Dermis blood vessel endothelial cell (primary cell): ENCODE measurements around the gene CGREF1. TPM values are rescaled to one million over a fixed set of nuclear protein-coding genes. Genes with fewer than 3 reads are reported as not detected.
"Not testable (repeated sequence)": the region's sequence is repeated elsewhere in the genome, so short reads cannot be mapped to it uniquely, and the experiment has no call there.

ENCODE experiments used
- DNase-seq: peaks from one replicate; pipeline ENCODE4 v3.0.0; 2010
- total RNA-seq: library from RNA; depleted of rRNA; stranded (reverse); fragments of >200 nt; gene quantifications from 2 replicates; pipeline ENCODE4 v1.2.3, GENCODE V29; 2014

Gene CGREF1
- total RNA-seq, 1 donor from 2014 or later = 4.8 TPM

- peak; percentile 22 for DNase-seq
Observed at GRCh38 chr2:27086724-27087593, 32.0 kb downstream of the CGREF1 start, which contains the start of gene KHK. Gene KHK (plus strand): TSS chr2:27086772. CDS start chr2:27087260, 488 bp downstream.

GRCh38 chr2:27086090-27086723 is 32.7 kb downstream of the CGREF1 start:
- peak; percentile 95 for DNase-seq

- DNase-seq = peak; percentile 81
Observed at GRCh38 chr2:27085673-27086089, 33.2 kb downstream of the CGREF1 start.

GRCh38 chr2:27085062-27085672 is 33.8 kb downstream of the CGREF1 start:
- DNase-seq = no peak

- DNase-seq = no peak
Observed at GRCh38 chr2:27084297-27085061, 34.4 kb downstream of the CGREF1 start.

GRCh38 chr2:27083410-27084296 is 35.3 kb downstream of the CGREF1 start:
- DNase-seq = no peak

GRCh38 chr2:27082773-27083409 is 36.0 kb downstream of the CGREF1 start:
- DNase-seq = no peak

- no peak for DNase-seq
Observed at GRCh38 chr2:27081984-27082772, 36.8 kb downstream of the CGREF1 start.

- no peak for DNase-seq
Observed at GRCh38 chr2:27080603-27080936, 38.4 kb downstream of the CGREF1 start.

GRCh38 chr2:27080140-27080469 is 38.8 kb downstream of the CGREF1 start:
- no peak for DNase-seq

- no peak for DNase-seq
Observed at GRCh38 chr2:27079233-27080139, 39.4 kb downstream of the CGREF1 start.

GRCh38 chr2:27078267-27079194 is 40.4 kb downstream of the CGREF1 start, which contains the start of gene EMILIN1:
Gene EMILIN1 (plus strand): TSS chr2:27078615. CDS start chr2:27079066, 451 bp downstream.
- no peak for DNase-seq

GRCh38 chr2:27077231-27077630 is 41.7 kb downstream of the CGREF1 start:
- no peak for DNase-seq

GRCh38 chr2:27076323-27076722 is 42.6 kb downstream of the CGREF1 start:
- no peak for DNase-seq

- not testable (repeated sequence) for DNase-seq
Observed at GRCh38 chr2:27075566-27075871, 43.4 kb downstream of the CGREF1 start.

- DNase-seq = peak; percentile 65
Observed at GRCh38 chr2:27074738-27075565, 44.0 kb downstream of the CGREF1 start.

GRCh38 chr2:27073782-27074181 is 45.1 kb downstream of the CGREF1 start:
- no peak for DNase-seq
